ENCODE results near the gene SETSIP.
A peak's percentile ranks its signal among the peaks of the same experiment; 100 is the strongest.
"Not testable (repeated sequence)": the region's sequence is repeated elsewhere in the genome, so short reads cannot be mapped to it uniquely, and the experiment has no call there.

SETSIP gene

DNA sequence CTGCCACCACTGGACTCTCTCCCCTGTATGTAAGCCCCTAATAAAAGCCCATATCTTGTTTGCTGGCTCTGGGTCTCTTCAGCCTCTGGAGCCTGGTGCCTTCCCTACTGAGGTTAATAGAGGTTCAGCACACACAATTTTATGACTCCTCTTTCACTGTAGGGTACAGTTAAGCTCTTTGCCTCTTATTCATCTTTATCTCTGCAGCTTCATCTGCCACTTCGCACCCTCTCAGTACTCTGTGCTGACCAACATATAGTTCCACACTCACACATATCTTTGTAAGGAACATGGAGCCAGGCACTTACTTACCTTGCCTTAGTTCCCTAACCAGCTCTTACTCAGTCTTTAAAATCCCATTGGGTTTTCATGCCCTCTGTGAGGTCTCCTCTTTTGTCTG, 9.4 kb upstream of the SETSIP start:
- TF ChIP-seq POLR2AphosphoS5 (IDR thresholded peaks at IDR 0.05; ENCODE audit: low read depth, low read length) (no peak), POLR2A (IDR thresholded peaks at IDR 0.05; ENCODE audit: low read depth, low read length) (no peak), TAF1 (IDR thresholded peaks at IDR 0.05; ENCODE audit: borderline replicate concordance, low read depth, low read length) (no peak)
- DNase-seq (ENCODE audit: insufficient read length): no peak
- FAIRE-seq: no peak

GRCh38 chr1:92081031-92081430, 5.8 kb upstream of the SETSIP start:
- FAIRE-seq (no peak), DNase-seq (ENCODE audit: insufficient read length) (no peak)
- no peak for TF ChIP-seq TAF1 (IDR thresholded peaks at IDR 0.05; ENCODE audit: borderline replicate concordance, low read depth, low read length)
- no peak for TF ChIP-seq POLR2A (IDR thresholded peaks at IDR 0.05; ENCODE audit: low read depth, low read length)
- TF ChIP-seq POLR2AphosphoS5 (IDR thresholded peaks at IDR 0.05; ENCODE audit: low read depth, low read length): no peak

DNA sequence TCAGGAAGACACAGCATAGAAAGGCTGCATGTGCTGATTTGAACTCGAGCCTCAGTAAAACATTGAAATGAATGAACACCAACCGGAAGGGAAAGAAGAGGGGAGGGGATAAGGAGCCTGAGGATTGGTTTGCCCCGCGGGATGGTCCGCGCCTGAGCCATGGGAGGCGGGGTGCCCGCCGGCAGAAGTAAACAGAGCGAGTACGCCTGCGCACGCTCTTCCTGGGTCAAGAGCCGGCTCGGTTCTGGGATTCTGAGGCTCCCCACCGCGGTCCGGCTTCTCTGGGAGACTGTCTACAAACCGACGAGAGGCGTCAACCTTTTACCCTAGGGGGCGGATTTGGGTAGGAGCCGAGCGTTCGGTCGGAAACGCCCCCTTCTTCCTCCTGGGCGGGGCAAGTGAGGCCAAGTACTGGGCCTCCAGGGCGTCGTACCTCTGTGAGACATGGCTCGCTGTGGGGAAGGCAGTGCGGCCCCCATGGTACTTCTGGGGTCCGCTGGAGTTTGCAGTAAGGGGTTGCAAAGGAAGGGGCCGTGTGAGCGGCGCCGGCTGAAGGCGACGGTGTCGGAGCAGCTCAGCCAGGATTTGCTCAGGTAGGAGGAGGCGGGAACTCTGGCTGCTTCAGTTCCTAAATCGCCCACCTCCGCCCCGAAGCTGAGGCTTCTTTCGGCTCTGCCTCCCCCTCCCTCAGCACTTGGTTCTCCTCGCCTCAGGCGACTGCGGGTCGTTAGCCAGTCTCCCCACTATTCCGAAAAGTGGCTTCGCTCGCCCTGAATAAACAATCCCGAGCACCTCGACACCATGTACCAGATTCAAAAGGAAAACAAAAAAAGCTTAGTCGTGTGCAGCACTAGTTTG, 5.1 kb upstream of the SETSIP start, which contains the start of gene BTBD8:
Gene BTBD8 (plus strand): TSS at position 218 of the 858 bp plus-strand sequence. CDS start 227 bp downstream, at position 445.
- peak; percentile 89 for FAIRE-seq
- TF ChIP-seq POLR2AphosphoS5 (IDR thresholded peaks at IDR 0.05; ENCODE audit: low read depth, low read length) (no peak), POLR2A (IDR thresholded peaks at IDR 0.05; ENCODE audit: low read depth, low read length) (no peak), TAF1 (IDR thresholded peaks at IDR 0.05; ENCODE audit: borderline replicate concordance, low read depth, low read length) (no peak)
- peak; percentile 57 for DNase-seq (ENCODE audit: insufficient read length)

GRCh38 chr1:92079441-92079840, 4.2 kb upstream of the SETSIP start:
- DNase-seq (ENCODE audit: insufficient read length): no peak

DNA sequence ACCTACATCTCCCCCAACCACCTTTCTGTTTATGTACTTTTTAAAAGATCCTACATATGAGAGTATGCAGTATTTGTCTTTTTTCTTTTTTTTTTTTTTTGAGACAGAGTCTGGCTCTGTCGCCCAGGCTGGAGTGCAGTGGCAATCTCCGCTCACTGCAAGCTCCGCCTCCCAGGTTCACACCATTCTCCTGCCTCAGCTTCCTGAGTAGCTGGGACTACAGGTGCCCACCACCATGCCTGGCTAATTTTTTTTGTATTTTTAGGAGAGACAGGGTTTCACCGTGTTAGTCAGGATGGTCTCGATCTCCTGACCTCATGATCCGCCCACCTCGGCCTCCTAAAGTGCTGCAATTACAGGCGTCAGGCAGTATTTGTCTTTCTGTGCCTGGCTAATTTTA, 2.9 kb upstream of the SETSIP start:
- not testable (repeated sequence) for DNase-seq (ENCODE audit: insufficient read length); FAIRE-seq

More at GRCh38 chr1:92079441-92079840, 4.2 kb upstream of the SETSIP start:
- FAIRE-seq: no peak
- TF ChIP-seq POLR2AphosphoS5 (IDR thresholded peaks at IDR 0.05; ENCODE audit: low read depth, low read length) (no peak), TAF1 (IDR thresholded peaks at IDR 0.05; ENCODE audit: borderline replicate concordance, low read depth, low read length) (no peak), POLR2A (IDR thresholded peaks at IDR 0.05; ENCODE audit: low read depth, low read length) (no peak)

- no peak for DNase-seq (ENCODE audit: insufficient read length)
- TF ChIP-seq POLR2AphosphoS5 (IDR thresholded peaks at IDR 0.05; ENCODE audit: low read depth, low read length): no peak
- no peak for TF ChIP-seq TAF1 (IDR thresholded peaks at IDR 0.05; ENCODE audit: borderline replicate concordance, low read depth, low read length)
- no peak for TF ChIP-seq POLR2A (IDR thresholded peaks at IDR 0.05; ENCODE audit: low read depth, low read length)
- FAIRE-seq: no peak
Observed at GRCh38 chr1:92076363-92076762, 1.2 kb upstream of the SETSIP start.

DNA sequence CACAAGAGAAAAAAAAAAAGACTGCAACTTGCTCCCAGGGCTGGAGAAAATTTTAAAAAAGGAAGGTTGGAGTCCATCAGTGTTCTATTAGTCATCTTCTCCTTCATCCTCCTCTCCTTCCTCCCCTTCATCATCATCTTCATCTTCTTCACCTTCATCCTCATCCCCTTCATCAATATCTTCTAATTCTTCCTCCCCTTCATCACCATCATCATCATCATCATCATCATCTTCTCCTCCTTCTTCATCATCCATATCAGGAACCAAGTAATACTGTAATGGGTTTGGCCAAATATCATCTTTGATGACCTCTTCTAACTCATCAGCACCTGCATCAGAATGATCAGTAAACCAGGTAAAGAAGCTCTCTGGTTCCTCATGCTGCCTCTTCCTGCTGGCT, 765 bp downstream of the SETSIP start:
- not testable (repeated sequence) for FAIRE-seq; DNase-seq (ENCODE audit: insufficient read length)

DNA sequence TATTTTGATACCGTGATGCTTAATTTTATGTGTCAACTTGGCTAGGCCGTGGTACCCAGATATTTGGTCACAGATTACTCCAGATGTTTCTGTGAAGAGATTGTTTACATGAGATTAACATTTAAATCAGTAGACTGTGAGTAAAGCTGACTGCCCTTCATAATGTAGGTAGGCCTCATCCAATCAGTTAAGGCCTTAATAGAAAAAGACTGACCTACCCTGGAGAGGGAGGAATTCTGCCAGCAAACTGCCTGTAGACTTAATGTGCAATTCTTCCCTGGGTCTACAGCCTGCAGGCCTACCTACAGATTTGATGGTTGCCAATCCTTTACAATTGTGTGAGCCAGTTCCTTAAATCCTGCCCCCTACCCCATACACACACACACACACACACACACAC, 4.3 kb downstream of the SETSIP start:
- TF ChIP-seq TAF1 (IDR thresholded peaks at IDR 0.05; ENCODE audit: borderline replicate concordance, low read depth, low read length): no peak
- no peak for FAIRE-seq
- DNase-seq (ENCODE audit: insufficient read length): no peak

- FAIRE-seq (no peak), DNase-seq (ENCODE audit: insufficient read length) (no peak)
- TF ChIP-seq TAF1 (IDR thresholded peaks at IDR 0.05; ENCODE audit: borderline replicate concordance, low read depth, low read length) (no peak), POLR2A (IDR thresholded peaks at IDR 0.05; ENCODE audit: low read depth, low read length) (no peak), POLR2AphosphoS5 (IDR thresholded peaks at IDR 0.05; ENCODE audit: low read depth, low read length) (no peak)
Observed at GRCh38 chr1:92066321-92066720, 8.9 kb downstream of the SETSIP start.

GRCh38 chr1:92065042-92065441, 10.2 kb downstream of the SETSIP start:
- TF ChIP-seq TAF1 (IDR thresholded peaks at IDR 0.05; ENCODE audit: borderline replicate concordance, low read depth, low read length): no peak
- no peak for TF ChIP-seq POLR2A (IDR thresholded peaks at IDR 0.05; ENCODE audit: low read depth, low read length)
- no peak for TF ChIP-seq POLR2AphosphoS5 (IDR thresholded peaks at IDR 0.05; ENCODE audit: low read depth, low read length)
- FAIRE-seq (no peak), DNase-seq (ENCODE audit: insufficient read length) (no peak)

GRCh38 chr1:92051948-92052347, 23.3 kb downstream of the SETSIP start:
- DNase-seq (ENCODE audit: insufficient read length) (no peak), FAIRE-seq (no peak)
- TF ChIP-seq POLR2AphosphoS5 (IDR thresholded peaks at IDR 0.05; ENCODE audit: low read depth, low read length): no peak
- no peak for TF ChIP-seq POLR2A (IDR thresholded peaks at IDR 0.05; ENCODE audit: low read depth, low read length)
- TF ChIP-seq TAF1 (IDR thresholded peaks at IDR 0.05; ENCODE audit: borderline replicate concordance, low read depth, low read length): no peak

GRCh38 chr1:92045766-92046495, 29.3 kb downstream of the SETSIP start:
- FAIRE-seq (no peak), DNase-seq (ENCODE audit: insufficient read length) (no peak)
- TF ChIP-seq POLR2A (IDR thresholded peaks at IDR 0.05; ENCODE audit: low read depth, low read length): no peak
- TF ChIP-seq TAF1 (IDR thresholded peaks at IDR 0.05; ENCODE audit: borderline replicate concordance, low read depth, low read length): no peak
- no peak for TF ChIP-seq POLR2AphosphoS5 (IDR thresholded peaks at IDR 0.05; ENCODE audit: low read depth, low read length)
